Measurements from ENCODE around the gene CASP10. TPM values are rescaled to one million over a fixed set of nuclear protein-coding genes. Genes with fewer than 3 reads are reported as not detected.

The CASP10 gene
- total RNA-seq, 3 donors from 2014 or later, result 5.7 to 13.1 (median 9.6) TPM

DNA sequence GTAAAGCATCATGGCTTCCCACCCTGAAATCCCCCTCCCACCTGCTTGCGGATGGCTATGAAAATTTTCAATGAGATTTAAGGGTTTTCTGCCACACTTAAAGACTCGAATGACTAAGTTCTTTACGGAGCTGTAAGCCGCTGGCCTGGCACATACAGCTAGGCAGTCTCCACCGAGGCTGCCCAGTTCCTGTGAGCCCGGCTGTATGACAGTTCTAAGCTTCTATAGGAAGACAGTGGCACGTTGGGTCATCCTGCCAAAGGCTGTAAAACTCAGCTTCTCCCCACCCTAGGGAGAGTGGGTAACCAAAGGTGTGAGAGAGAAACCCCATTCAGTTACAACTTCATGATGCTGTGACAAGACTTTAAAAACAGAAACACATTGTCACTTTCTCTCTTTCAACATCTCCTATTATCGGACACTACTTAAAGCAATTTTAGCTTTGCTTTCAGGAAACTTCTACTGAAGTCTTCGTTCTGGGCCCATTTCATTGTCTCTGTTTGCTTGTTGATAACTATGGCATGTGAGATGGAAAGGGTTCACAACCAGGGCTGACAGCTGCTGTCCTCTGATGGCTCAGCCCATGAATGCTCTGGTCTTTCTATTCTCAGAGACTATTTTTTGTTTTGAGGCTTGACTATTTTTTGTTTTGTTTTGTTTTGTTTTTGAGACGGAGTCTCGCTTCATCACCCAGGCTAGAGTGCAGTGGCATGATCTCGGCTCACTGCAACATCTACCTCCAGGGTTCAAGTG lies 84.5 kb downstream of the CASP10 start:
- Histone ChIP-seq H3K4me3 (no peak overlapping the region), H3K9me3 (no peaks in the 10 kb centered on the region), H3K27ac (no peak overlapping the region), H3K36me3 (no peaks in the 10 kb centered on the region), H3K4me1 (no peaks in the 10 kb centered on the region), H3K27me3 (no peaks in the 10 kb centered on the region)
- TF ChIP-seq POLR2A (IDR thresholded peaks at IDR 0.05), result no peak
- TF ChIP-seq, protein P1, sequence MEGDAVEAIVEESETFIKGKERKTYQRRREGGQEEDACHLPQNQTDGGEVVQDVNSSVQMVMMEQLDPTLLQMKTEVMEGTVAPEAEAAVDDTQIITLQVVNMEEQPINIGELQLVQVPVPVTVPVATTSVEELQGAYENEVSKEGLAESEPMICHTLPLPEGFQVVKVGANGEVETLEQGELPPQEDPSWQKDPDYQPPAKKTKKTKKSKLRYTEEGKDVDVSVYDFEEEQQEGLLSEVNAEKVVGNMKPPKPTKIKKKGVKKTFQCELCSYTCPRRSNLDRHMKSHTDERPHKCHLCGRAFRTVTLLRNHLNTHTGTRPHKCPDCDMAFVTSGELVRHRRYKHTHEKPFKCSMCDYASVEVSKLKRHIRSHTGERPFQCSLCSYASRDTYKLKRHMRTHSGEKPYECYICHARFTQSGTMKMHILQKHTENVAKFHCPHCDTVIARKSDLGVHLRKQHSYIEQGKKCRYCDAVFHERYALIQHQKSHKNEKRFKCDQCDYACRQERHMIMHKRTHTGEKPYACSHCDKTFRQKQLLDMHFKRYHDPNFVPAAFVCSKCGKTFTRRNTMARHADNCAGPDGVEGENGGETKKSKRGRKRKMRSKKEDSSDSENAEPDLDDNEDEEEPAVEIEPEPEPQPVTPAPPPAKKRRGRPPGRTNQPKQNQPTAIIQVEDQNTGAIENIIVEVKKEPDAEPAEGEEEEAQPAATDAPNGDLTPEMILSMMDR (IDR thresholded peaks at IDR 0.05), result no peak
- no peak for TF ChIP-seq POLR2AphosphoS5 (IDR thresholded peaks at IDR 0.05)
- intact Hi-C loops (cut with DNase I; ENCODE audit: low total_unique reads), result no loop called here
- DNase-seq (ENCODE audit: low spot score in 2 of 2), result no peak

DNA sequence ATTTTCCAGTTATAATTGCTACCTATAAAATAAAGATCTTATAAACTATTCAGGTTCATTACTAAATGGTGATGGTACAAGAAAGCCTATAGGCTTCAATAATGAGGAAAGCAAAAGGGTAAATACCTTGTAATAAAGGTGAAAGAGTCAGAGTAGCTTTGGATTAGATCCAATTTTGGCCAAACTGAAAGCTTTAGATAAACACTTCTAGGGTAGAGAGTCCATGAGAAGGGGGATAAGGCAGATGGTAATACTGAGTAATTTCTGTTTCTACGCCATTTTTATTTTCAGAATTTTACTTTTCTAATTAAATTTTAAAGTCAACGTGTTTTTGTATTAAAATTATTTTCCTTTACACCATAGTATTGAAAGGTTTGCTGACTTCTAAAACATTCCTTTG lies 86.8 kb downstream of the CASP10 start:
- TF ChIP-seq POLR2A (IDR thresholded peaks at IDR 0.05) (no peak), POLR2AphosphoS5 (IDR thresholded peaks at IDR 0.05) (no peak)
- TF ChIP-seq, protein P1 (IDR thresholded peaks at IDR 0.05), result no peak
- DNase-seq (ENCODE audit: low spot score in 2 of 2), result no peak
- intact Hi-C loops (cut with DNase I; ENCODE audit: low total_unique reads), result no loop called here
- Histone ChIP-seq H3K4me1 (no peaks in the 10 kb centered on the region), H3K9me3 (no peaks in the 10 kb centered on the region), H3K36me3 (no peaks in the 10 kb centered on the region), H3K27ac (no peak overlapping the region), H3K27me3 (no peaks in the 10 kb centered on the region), H3K4me3 (no peak overlapping the region)

DNA sequence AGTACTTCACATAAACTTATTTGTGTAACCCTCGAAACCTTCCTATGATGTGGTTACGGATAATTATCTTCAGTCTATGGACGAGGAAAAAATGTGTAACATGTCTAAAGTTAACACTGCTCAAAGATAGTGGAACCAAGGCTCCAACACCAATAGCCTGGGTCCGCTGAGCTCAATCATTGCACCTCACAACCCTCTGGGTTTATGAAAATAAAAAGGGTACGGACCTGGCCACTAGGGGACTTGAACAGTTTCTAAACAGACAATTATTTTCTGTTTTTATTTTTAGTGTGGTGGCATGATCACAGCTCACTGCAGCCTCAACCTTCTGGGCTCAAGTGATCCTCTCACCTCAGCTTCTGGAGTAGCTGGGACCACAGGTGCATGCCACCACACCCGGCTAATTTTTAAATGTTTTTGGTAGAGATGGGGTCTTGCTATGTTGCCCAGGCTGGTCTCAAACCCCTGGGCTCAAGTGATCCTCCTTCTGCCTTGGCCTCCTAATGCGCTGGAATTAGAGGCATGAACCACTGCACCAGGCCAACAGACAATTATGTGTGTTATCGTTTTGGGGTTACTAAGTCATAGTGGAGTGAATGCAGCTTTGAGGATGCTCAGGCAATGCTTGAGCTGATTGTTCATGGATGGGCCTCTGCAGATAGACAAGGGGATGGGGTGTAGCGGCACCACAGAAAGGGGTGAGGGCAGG lies 87.5 kb downstream of the CASP10 start:
- DNase-seq (ENCODE audit: low spot score in 2 of 2), result no peak
- Histone ChIP-seq H3K27me3 (no peaks in the 10 kb centered on the region), H3K27ac (no peak overlapping the region), H3K4me1 (no peaks in the 10 kb centered on the region), H3K4me3 (no peak overlapping the region), H3K9me3 (no peaks in the 10 kb centered on the region), H3K36me3 (no peaks in the 10 kb centered on the region)
- intact Hi-C loops (cut with DNase I; ENCODE audit: low total_unique reads), result no loop called here
- TF ChIP-seq, protein P1 (IDR thresholded peaks at IDR 0.05), result no peak
- no peak for TF ChIP-seq POLR2A (IDR thresholded peaks at IDR 0.05)
- TF ChIP-seq POLR2AphosphoS5 (IDR thresholded peaks at IDR 0.05), result no peak

GRCh38 chr2:201271917-201272316 lies 89.0 kb downstream of the CASP10 start:
- H3K4me1 ChIP-seq, result no peaks in the 10 kb centered on the region
- intact Hi-C loops (cut with DNase I; ENCODE audit: low total_unique reads), result no loop called here
- H3K27me3 ChIP-seq, result no peaks in the 10 kb centered on the region
- TF ChIP-seq POLR2AphosphoS5 (IDR thresholded peaks at IDR 0.05) (no peak), POLR2A (IDR thresholded peaks at IDR 0.05) (no peak)
- TF ChIP-seq, protein P1 (IDR thresholded peaks at IDR 0.05), result no peak
- no peak overlapping the region for H3K4me3 ChIP-seq
- H3K36me3 ChIP-seq, result peaks cover 3% of the 10 kb centered on the region
- no peak for DNase-seq (ENCODE audit: low spot score in 2 of 2)
- H3K27ac ChIP-seq, result no peak overlapping the region
- H3K9me3 ChIP-seq, result no peaks in the 10 kb centered on the region

DNA sequence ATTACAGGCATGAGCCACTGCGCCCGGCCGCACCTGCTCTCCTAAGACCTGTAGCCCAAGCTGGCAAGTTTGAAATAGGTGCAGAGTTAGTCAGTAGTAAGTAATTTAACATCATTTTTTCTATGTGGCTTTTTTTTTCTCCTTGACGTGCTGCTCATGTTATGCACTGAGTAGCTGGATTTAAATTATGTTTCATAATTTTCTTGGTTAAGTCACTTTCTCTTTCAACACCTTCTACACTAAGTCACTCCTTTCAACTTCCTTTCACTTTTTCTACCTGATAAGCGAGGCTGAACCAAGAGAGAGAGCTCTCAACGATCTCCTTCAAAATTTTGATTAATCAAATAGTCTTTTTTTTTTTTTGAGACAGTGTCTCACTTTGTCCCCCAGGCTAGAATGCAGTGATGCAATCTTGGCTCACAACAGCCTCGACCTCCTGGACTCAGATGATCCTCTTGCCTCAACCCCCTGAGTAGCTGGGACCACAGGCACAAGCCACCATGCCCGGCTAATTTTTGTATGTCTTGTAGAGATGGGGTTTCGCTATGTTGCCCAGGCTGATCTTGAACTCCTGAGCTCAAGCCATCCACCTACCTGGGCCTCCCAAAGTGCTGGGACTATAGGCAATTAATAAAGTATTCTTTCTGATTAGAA lies 90.5 kb downstream of the CASP10 start:
- peaks cover 3% of the 10 kb centered on the region for H3K36me3 ChIP-seq
- TF ChIP-seq POLR2A (IDR thresholded peaks at IDR 0.05) (no peak), POLR2AphosphoS5 (IDR thresholded peaks at IDR 0.05) (no peak)
- TF ChIP-seq, protein P1 (IDR thresholded peaks at IDR 0.05), result no peak

More for the DNA sequence above, 90.5 kb downstream of the CASP10 start:
- no peak for DNase-seq (ENCODE audit: low spot score in 2 of 2)
- no peaks in the 10 kb centered on the region for H3K27me3 ChIP-seq
- no peaks in the 10 kb centered on the region for H3K4me1 ChIP-seq
- no peaks in the 10 kb centered on the region for H3K9me3 ChIP-seq
- no peak overlapping the region for H3K27ac ChIP-seq
- intact Hi-C loops (cut with DNase I; ENCODE audit: low total_unique reads), result no loop called here
- no peak overlapping the region for H3K4me3 ChIP-seq

All from breast epithelium (tissue), 4 donors.